Panc1 (cell line): ENCODE results near the gene SAMD4A. TPM values are rescaled to one million over a fixed set of nuclear protein-coding genes. Genes with fewer than 3 reads are reported as not detected.

Source experiments
- ATAC-seq: fragments of 200-7000 bp; cut with Tn5 transposase; 2 replicates; pipeline ENCODE4 v1.9.1; 2020; ENCODE audit warnings: mild to moderate bottlenecking, moderate library complexity
- BruUV-seq: library from RNA; stranded (reverse); fragments of 400-500 nt; replicated peaks from 2 replicates; lab custom pipeline; 2021; lab: Mats Ljungman, UMichigan
- CTCF ChIA-PET: fragments of 300-600 bp; sonication (Branson Sonifier 250); formaldehyde crosslinking; loops from one replicate; lab custom pipeline; 2022; ENCODE audit warnings: antibody characterized with exemption; lab: Charles Lee
- POLR2A ChIA-PET: fragments of 300-600 bp; sonication (Branson Sonifier 250); formaldehyde crosslinking; loops from one replicate; lab custom pipeline; 2022; ENCODE audit warnings: antibody characterized with exemption; lab: Charles Lee
- DNase-seq: peaks from one replicate; pipeline ENCODE4 v3.0.0-alpha.2; 2010; ENCODE audit warnings: low read depth, low spot score
- H3K27ac ChIP-seq: 2 replicates; pipeline ENCODE4 v1.5.1; 2011; ENCODE audit warnings: mild to moderate bottlenecking, low read length, inconsistent platforms
- H3K27me3 ChIP-seq: fragments of 200-500 bp; sonication (Bioruptor generic); 2 replicates; pipeline ENCODE4 v1.6.0; 2014; ENCODE audit warnings: low read length, inconsistent platforms; ENCODE audit not compliant: control insufficient read depth, insufficient read depth
- H3K36me3 ChIP-seq: fragments of 200-500 bp; sonication (Bioruptor generic); 2 replicates; pipeline ENCODE4 v1.5.1; 2014; ENCODE audit warnings: inconsistent platforms, mild to moderate bottlenecking, low read length, moderate library complexity; ENCODE audit not compliant: control insufficient read depth, insufficient read depth
- H3K4me1 ChIP-seq: 2 replicates; pipeline ENCODE4 v1.5.1; 2011; ENCODE audit warnings: inconsistent platforms, mild to moderate bottlenecking, low read length, moderate library complexity; ENCODE audit not compliant: control insufficient read depth, insufficient read depth
- H3K4me3 ChIP-seq, 2 experiments: 2 replicates each; pipeline ENCODE4 v1.5.1; 2011 to 2012; ENCODE audit warnings: low read depth in 2 of 2, low read length in 2 of 2, mild to moderate bottlenecking in 2 of 2, inconsistent platforms in 1 of 2, moderate library complexity in 1 of 2
- H3K9me3 ChIP-seq: fragments of 200-500 bp; sonication (Bioruptor generic); 2 replicates; pipeline ENCODE4 v1.5.1; 2014; ENCODE audit warnings: low read depth, mild to moderate bottlenecking, inconsistent platforms, low read length, moderate library complexity; ENCODE audit not compliant: control insufficient read depth, insufficient read depth
- POLR2AphosphoS5 ChIP-seq: IDR thresholded peaks from 2 replicates; pipeline ENCODE4 v1.6.1; 2012; ENCODE audit warnings: mild to moderate bottlenecking, low read depth, low read length, moderate library complexity
- SIN3A ChIP-seq: IDR thresholded peaks from 2 replicates; pipeline ENCODE4 v1.6.1; 2012; ENCODE audit warnings: low read depth, mild to moderate bottlenecking, low read length, moderate library complexity, borderline replicate concordance; ENCODE audit not compliant: insufficient read depth
- TCF7L2 ChIP-seq: IDR thresholded peaks from 2 replicates; pipeline ENCODE4 v1.6.1; 2011; ENCODE audit warnings: mild to moderate bottlenecking, low read depth, low read length, inconsistent platforms
- in situ Hi-C: cut with HindIII; loops from 2 replicates; pipeline ENCODE4 v1.10.0; 2016; ENCODE audit warnings: low sequenced_read_pairs, low pct_unique_long_range_greater_than_20kb
- intact Hi-C: fragments of 100-400 bp; cut with micrococcal nuclease; formaldehyde crosslinking; loops from one replicate; pipeline ENCODE4 v1.10.0; 2022; ENCODE audit not compliant: unreplicated experiment
- total RNA-seq: library from RNA; stranded (reverse); gene quantifications from one replicate; pipeline ENCODE4 v1.2.1, GENCODE V29; 2021; ENCODE audit not compliant: unreplicated experiment
- TF ChIP-seq, protein P1 (sequence below), 2 experiments: IDR thresholded peaks; 2 replicates each; pipeline ENCODE4 v1.6.1; 2011 to 2012; ENCODE audit warnings: low read depth in 2 of 2, control low read depth in 1 of 2, low read length in 1 of 2, mild to moderate bottlenecking in 1 of 2, moderate library complexity in 1 of 2; ENCODE audit not compliant: insufficient read depth in 1 of 2
- TF ChIP-seq, protein P2 (sequence below): fragments of 450-650 bp; IDR thresholded peaks from 2 replicates; pipeline ENCODE4 v1.5.1; 2017; ENCODE audit warnings: mild to moderate bottlenecking

SAMD4A gene
- total RNA-seq, 1 experiment from 2014 or later: 15.2 TPM

DNA sequence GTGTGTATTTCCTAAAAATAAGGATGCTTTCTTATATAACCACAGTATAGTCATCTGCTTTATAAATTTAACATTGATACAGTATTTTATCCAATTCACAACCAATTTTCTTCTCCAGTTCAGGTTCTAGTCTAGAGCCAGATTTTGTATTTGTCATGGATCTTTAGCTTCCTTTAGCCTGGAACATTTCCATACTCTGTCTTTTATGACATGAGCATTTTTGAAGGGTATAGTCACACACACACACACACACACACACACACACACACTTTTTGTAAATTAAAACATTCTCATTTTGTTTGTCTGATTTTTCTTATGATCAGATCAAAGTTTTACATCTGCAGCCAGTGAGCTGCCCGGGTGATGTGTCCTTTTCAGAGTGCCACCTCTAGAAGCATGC is 31.8 kb upstream of the SAMD4A start:
- BruUV-seq: no TSS peak
- in situ Hi-C loops (no loop called here), intact Hi-C loops (no loop called here)
- ChIA-PET CTCF (interaction anchor here (0.7 kb wide), 1 partner anchor 65 kb away, joined by 4 read pairs; no protein-coding TSS in a partner anchor), POLR2A (interaction anchor here (0.6 kb wide), 1 partner anchor 72 kb away, joined by 3 read pairs; no protein-coding TSS in a partner anchor)
- no peak for DNase-seq
- no peaks in the 10 kb centered on the region for H3K4me1 ChIP-seq
- no peak overlapping the region for H3K27ac ChIP-seq
- H3K9me3 ChIP-seq: no peaks in the 10 kb centered on the region
- TF ChIP-seq, protein P1, sequence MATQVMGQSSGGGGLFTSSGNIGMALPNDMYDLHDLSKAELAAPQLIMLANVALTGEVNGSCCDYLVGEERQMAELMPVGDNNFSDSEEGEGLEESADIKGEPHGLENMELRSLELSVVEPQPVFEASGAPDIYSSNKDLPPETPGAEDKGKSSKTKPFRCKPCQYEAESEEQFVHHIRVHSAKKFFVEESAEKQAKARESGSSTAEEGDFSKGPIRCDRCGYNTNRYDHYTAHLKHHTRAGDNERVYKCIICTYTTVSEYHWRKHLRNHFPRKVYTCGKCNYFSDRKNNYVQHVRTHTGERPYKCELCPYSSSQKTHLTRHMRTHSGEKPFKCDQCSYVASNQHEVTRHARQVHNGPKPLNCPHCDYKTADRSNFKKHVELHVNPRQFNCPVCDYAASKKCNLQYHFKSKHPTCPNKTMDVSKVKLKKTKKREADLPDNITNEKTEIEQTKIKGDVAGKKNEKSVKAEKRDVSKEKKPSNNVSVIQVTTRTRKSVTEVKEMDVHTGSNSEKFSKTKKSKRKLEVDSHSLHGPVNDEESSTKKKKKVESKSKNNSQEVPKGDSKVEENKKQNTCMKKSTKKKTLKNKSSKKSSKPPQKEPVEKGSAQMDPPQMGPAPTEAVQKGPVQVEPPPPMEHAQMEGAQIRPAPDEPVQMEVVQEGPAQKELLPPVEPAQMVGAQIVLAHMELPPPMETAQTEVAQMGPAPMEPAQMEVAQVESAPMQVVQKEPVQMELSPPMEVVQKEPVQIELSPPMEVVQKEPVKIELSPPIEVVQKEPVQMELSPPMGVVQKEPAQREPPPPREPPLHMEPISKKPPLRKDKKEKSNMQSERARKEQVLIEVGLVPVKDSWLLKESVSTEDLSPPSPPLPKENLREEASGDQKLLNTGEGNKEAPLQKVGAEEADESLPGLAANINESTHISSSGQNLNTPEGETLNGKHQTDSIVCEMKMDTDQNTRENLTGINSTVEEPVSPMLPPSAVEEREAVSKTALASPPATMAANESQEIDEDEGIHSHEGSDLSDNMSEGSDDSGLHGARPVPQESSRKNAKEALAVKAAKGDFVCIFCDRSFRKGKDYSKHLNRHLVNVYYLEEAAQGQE (IDR thresholded peaks at IDR 0.05; ENCODE audit: insufficient read depth in 1 of 2, low read depth in 2 of 2, low read length in 1 of 2): no peak
- TF ChIP-seq POLR2AphosphoS5 (no peak), TCF7L2 (no peak), SIN3A (no peak)
- TF ChIP-seq, protein P2, sequence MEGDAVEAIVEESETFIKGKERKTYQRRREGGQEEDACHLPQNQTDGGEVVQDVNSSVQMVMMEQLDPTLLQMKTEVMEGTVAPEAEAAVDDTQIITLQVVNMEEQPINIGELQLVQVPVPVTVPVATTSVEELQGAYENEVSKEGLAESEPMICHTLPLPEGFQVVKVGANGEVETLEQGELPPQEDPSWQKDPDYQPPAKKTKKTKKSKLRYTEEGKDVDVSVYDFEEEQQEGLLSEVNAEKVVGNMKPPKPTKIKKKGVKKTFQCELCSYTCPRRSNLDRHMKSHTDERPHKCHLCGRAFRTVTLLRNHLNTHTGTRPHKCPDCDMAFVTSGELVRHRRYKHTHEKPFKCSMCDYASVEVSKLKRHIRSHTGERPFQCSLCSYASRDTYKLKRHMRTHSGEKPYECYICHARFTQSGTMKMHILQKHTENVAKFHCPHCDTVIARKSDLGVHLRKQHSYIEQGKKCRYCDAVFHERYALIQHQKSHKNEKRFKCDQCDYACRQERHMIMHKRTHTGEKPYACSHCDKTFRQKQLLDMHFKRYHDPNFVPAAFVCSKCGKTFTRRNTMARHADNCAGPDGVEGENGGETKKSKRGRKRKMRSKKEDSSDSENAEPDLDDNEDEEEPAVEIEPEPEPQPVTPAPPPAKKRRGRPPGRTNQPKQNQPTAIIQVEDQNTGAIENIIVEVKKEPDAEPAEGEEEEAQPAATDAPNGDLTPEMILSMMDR: no peak
- H3K4me3 ChIP-seq: no peak overlapping the region
- H3K36me3 ChIP-seq: 0 out of 2 replicates have a peak, but pooled peaks cover 2% of the 10 kb centered on the region
- no peak for ATAC-seq
- no peaks in the 10 kb centered on the region for H3K27me3 ChIP-seq

DNA sequence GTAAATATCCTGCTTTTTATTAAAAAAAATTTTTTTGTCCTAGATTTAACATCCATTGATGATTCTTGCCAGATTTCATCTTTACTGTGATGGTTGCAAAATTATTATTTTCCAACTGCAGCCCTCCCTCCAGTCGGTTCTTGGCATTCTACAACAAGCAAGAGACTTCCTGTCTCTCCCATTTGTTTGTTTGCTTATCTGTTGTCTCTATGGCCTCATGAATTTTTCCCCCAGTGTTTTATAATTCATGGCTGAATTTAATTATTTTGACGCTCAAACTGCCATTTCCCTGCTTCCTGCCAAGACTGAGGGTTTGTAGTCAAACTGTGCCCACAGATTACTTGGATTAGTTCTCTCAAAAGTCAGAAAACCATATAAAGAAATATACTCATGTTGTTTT is 31.3 kb upstream of the SAMD4A start:
- no peaks in the 10 kb centered on the region for H3K9me3 ChIP-seq
- H3K27me3 ChIP-seq: no peaks in the 10 kb centered on the region
- ChIA-PET CTCF (interaction anchor here (0.7 kb wide), 1 partner anchor 64 kb away, joined by 4 read pairs; no protein-coding TSS in a partner anchor), POLR2A (interaction anchor here (0.6 kb wide), 1 partner anchor 72 kb away, joined by 3 read pairs; no protein-coding TSS in a partner anchor)
- in situ Hi-C loops (no loop called here), intact Hi-C loops (no loop called here)
- TF ChIP-seq SIN3A (no peak), TCF7L2 (no peak), POLR2AphosphoS5 (no peak)
- TF ChIP-seq, protein P2: no peak
- TF ChIP-seq, protein P1 (IDR thresholded peaks at IDR 0.05; ENCODE audit: insufficient read depth in 1 of 2, low read depth in 2 of 2, low read length in 1 of 2): no peak
- no TSS peak for BruUV-seq
- ATAC-seq (no peak), DNase-seq (no peak)
- H3K27ac ChIP-seq: no peak overlapping the region
- H3K4me3 ChIP-seq: no peak overlapping the region
- 0 out of 2 replicates have a peak, but pooled peaks cover 2% of the 10 kb centered on the region for H3K36me3 ChIP-seq
- no peaks in the 10 kb centered on the region for H3K4me1 ChIP-seq
